ENCODE measurements around the gene CCDC157. TPM values are rescaled to one million over a fixed set of nuclear protein-coding genes. Genes with fewer than 3 reads are reported as not detected.

Gene CCDC157
- total and polyA plus RNA-seq, 10 of the 15 experiments (the other 5 are each of a cell fraction or from before 2014, with no cell fraction given): 0.10 to 2.8 (median 1.2) TPM

DNA sequence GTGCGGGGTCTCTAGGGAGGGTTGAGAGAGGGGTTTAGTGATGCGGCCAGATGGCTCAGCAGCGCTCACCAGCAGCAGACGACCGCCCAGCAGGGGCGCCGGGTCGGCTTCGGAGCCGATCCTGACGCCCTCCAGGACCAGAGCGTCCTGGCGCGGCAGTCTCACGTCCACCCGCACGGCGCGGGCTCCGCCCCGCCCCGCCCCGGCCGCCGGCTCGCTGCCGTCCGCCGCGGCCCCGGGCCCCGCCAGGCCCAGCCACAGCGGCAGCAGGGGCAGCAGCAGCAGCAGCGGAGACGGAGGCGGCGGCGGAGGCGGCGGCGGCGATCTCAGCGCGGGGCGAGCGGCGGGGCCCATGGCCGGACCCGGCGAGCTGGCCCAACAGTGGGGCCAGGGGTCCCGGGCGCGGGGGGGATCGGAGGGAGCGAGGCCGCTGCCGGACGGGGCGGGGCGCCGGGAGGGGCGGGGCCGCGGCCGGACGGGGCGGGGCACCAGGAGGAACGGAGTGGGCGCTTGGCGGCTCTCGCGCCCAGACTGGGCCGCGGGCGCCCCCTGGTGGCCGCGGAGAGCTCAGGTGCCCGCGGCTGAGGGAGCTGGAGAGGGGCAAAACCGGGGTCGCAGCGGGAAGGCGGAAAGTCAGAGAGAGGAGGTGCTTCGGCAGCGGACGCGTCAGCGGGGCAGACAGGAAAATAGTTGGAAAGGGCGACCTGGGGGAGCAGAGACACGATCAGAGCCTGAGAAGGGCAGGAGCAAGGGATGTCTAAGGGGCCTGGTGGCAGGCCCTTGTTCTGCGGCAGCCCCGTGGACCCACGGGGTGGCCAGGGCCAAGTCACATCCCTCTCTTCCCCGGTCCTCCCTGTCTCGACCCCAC lies 30.4 kb downstream of the CCDC157 start, which contains the start of gene RNF215:
TSS of gene RNF215 (minus strand) at position 452 of the 868 bp plus-strand sequence. CDS start at position 354, 98 bp downstream.
- Histone ChIP-seq H3K27me3 (replicated peaks in 1 of 2; ENCODE audit: control insufficient read depth in 2 of 2, insufficient read depth in 2 of 2, low read length in 1 of 2) (no peaks in the 10 kb centered on the region), H3K4me1 (ENCODE audit: control insufficient read depth, insufficient read depth, low read length) (peaks cover 15% of the 10 kb centered on the region), H3K36me3 (ENCODE audit: control insufficient read depth in 2 of 2, insufficient read depth in 2 of 2, low read length in 1 of 2) (no peaks in the 10 kb centered on the region), H2AFZ (ENCODE audit: control insufficient read depth, low read depth, low read length) (peak within 1 kb of the TSS; percentile 89), H3K4me2 (ENCODE audit: control insufficient read depth, insufficient read depth) (peak within 1 kb of the TSS; percentile 89), H3K9ac (ENCODE audit: control insufficient read depth, insufficient read depth, low read length) (peak within 1 kb of the TSS; percentile 58), H4K20me1 (ENCODE audit: control insufficient read depth, insufficient read depth) (no peaks in the 10 kb centered on the region), H3K4me3 (peak within 1 kb of the TSS; percentile 77; the same call in 1 of the 2 replicates), H3K27ac (ENCODE audit: control insufficient read depth, insufficient read depth) (no peak within 1 kb of the TSS; the same call in 1 of the 2 replicates), H3K79me2 (ENCODE audit: control insufficient read depth, insufficient read depth, low read length) (no peaks in the 10 kb centered on the region), H3K9me3 (replicated peaks; ENCODE audit: control insufficient read depth, insufficient read depth, low read length) (peaks cover 2% of the 10 kb centered on the region; the same call in 2 of the 3 replicates)
- in situ Hi-C loops (cut with MboI) (loop anchor here (5.0 kb wide), 1 partner anchor 100 kb away; the partner anchor contains the start of gene CASTOR1), intact Hi-C loops (cut with micrococcal nuclease; ENCODE audit: unreplicated experiment) (loop anchor here (1.0 to 5.0 kb wide), 3 partner anchors 99 to 280 kb away; no protein-coding TSS in a partner anchor)
- ChIA-PET POLR2A (interaction anchor here (1.0 kb wide), 3 partner anchors 36 to 99 kb away, joined by 3 to 4 read pairs (median 4); partner anchors contain the start of gene CASTOR1), SMC1A (ENCODE audit: uncharacterized antibody, unreplicated experiment) (interaction anchor here (0.6 to 14.7 kb wide), 10 partner anchors 9 to 280 kb away, joined by 3 to 201 read pairs (median 3); partner anchors contain the start of gene CASTOR1), RAD21 (ENCODE audit: unreplicated experiment) (interaction anchor here (0.6 to 13.8 kb wide), 17 partner anchors 11 to 275 kb away, joined by 3 to 277 read pairs (median 4); partner anchors contain the start of genes CASTOR1, CCDC157, MTFP1 and SF3A1), CTCF (interaction anchor here (0.6 to 14.9 kb wide), 20 partner anchors 13 to 677 kb away, joined by 3 to 436 read pairs (median 3); partner anchors contain the start of genes CASTOR1 and TBC1D10A)
- no peak for FAIRE-seq
- 5% methylated on average over 36 of the region's 95 CpGs for WGBS (ENCODE audit: insufficient coverage, insufficient replicate concordance, low lambda C conversion rate, missing lambda C conversion rate)
- BruUV-seq (replicated peaks): no TSS peak
- DNase-seq (ENCODE audit: low read depth, low spot score): no peak
- peak; percentile 88 for ATAC-seq
- TF ChIP-seq BACH1 (IDR thresholded peaks at IDR 0.05; ENCODE audit: borderline replicate concordance): 0 out of 2 replicates have a peak, but pooled peaks have one; percentile 39
- TF ChIP-seq LARP7 (IDR thresholded peaks at IDR 0.05): no peak
- TF ChIP-seq FOS (IDR thresholded peaks at IDR 0.05; ENCODE audit: borderline replicate concordance, extremely low read depth, insufficient read length): no peak
- no peak for TF ChIP-seq NR2C1 (IDR thresholded peaks at IDR 0.05)
- TF ChIP-seq ZNF274 (IDR thresholded peaks at IDR 0.05; ENCODE audit: insufficient read depth, insufficient read length): no peak
- peak; percentile 91 for TF ChIP-seq SMC3 (IDR thresholded peaks at IDR 0.05; ENCODE audit: borderline replicate concordance, low read length)
- TF ChIP-seq, protein P1, sequence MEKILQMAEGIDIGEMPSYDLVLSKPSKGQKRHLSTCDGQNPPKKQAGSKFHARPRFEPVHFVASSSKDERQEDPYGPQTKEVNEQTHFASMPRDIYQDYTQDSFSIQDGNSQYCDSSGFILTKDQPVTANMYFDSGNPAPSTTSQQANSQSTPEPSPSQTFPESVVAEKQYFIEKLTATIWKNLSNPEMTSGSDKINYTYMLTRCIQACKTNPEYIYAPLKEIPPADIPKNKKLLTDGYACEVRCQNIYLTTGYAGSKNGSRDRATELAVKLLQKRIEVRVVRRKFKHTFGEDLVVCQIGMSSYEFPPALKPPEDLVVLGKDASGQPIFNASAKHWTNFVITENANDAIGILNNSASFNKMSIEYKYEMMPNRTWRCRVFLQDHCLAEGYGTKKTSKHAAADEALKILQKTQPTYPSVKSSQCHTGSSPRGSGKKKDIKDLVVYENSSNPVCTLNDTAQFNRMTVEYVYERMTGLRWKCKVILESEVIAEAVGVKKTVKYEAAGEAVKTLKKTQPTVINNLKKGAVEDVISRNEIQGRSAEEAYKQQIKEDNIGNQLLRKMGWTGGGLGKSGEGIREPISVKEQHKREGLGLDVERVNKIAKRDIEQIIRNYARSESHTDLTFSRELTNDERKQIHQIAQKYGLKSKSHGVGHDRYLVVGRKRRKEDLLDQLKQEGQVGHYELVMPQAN (conservative IDR thresholded peaks at IDR 0.05): 0 out of 2 replicates have a peak, but pooled peaks have one; percentile 54
- TF ChIP-seq BHLHE40 (IDR thresholded peaks at IDR 0.05; ENCODE audit: borderline replicate concordance in 1 of 2, low read depth in 2 of 2, low read length in 1 of 2): peak; percentile 20 to 31; a peak in 2 of 4 replicates
- TF ChIP-seq, protein P2, sequence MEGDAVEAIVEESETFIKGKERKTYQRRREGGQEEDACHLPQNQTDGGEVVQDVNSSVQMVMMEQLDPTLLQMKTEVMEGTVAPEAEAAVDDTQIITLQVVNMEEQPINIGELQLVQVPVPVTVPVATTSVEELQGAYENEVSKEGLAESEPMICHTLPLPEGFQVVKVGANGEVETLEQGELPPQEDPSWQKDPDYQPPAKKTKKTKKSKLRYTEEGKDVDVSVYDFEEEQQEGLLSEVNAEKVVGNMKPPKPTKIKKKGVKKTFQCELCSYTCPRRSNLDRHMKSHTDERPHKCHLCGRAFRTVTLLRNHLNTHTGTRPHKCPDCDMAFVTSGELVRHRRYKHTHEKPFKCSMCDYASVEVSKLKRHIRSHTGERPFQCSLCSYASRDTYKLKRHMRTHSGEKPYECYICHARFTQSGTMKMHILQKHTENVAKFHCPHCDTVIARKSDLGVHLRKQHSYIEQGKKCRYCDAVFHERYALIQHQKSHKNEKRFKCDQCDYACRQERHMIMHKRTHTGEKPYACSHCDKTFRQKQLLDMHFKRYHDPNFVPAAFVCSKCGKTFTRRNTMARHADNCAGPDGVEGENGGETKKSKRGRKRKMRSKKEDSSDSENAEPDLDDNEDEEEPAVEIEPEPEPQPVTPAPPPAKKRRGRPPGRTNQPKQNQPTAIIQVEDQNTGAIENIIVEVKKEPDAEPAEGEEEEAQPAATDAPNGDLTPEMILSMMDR (IDR thresholded peaks at IDR 0.05 in 2 of 3, conservative IDR thresholded peaks at IDR 0.05 in 1 of 3; ENCODE audit: control insufficient read depth in 2 of 3, extremely low read depth in 1 of 3, insufficient read depth in 1 of 3, low read depth in 3 of 3, low read length in 3 of 3): peak; percentile 76 to 86 (median 83)
- TF ChIP-seq SMARCA5 (IDR thresholded peaks at IDR 0.05): peak; percentile 52; the same call in 1 of the 2 replicates
- TF ChIP-seq TCF12 (IDR thresholded peaks at IDR 0.05; ENCODE audit: low read depth, low read length): 0 out of 2 replicates have a peak, but pooled peaks have one; percentile 17
- TF ChIP-seq, protein P3, sequence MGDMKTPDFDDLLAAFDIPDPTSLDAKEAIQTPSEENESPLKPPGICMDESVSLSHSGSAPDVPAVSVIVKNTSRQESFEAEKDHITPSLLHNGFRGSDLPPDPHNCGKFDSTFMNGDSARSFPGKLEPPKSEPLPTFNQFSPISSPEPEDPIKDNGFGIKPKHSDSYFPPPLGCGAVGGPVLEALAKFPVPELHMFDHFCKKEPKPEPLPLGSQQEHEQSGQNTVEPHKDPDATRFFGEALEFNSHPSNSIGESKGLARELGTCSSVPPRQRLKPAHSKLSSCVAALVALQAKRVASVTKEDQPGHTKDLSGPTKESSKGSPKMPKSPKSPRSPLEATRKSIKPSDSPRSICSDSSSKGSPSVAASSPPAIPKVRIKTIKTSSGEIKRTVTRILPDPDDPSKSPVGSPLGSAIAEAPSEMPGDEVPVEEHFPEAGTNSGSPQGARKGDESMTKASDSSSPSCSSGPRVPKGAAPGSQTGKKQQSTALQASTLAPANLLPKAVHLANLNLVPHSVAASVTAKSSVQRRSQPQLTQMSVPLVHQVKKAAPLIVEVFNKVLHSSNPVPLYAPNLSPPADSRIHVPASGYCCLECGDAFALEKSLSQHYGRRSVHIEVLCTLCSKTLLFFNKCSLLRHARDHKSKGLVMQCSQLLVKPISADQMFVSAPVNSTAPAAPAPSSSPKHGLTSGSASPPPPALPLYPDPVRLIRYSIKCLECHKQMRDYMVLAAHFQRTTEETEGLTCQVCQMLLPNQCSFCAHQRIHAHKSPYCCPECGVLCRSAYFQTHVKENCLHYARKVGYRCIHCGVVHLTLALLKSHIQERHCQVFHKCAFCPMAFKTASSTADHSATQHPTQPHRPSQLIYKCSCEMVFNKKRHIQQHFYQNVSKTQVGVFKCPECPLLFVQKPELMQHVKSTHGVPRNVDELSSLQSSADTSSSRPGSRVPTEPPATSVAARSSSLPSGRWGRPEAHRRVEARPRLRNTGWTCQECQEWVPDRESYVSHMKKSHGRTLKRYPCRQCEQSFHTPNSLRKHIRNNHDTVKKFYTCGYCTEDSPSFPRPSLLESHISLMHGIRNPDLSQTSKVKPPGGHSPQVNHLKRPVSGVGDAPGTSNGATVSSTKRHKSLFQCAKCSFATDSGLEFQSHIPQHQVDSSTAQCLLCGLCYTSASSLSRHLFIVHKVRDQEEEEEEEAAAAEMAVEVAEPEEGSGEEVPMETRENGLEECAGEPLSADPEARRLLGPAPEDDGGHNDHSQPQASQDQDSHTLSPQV (IDR thresholded peaks at IDR 0.05): 0 out of 2 replicates have a peak, but pooled peaks have one; percentile 42
- TF ChIP-seq YY1 (IDR thresholded peaks at IDR 0.05; ENCODE audit: low read depth, low read length): peak; percentile 64
